Esophagus squamous epithelium (tissue), 4 donors: ENCODE results near the gene MIEN1.

Experiments
- CTCF ChIP-seq, 6 experiments: fragments of 450-650 bp in 4 of 6; fragments of 200-600 bp in 2 of 6; sonication (generic) in 2 of 6; IDR thresholded peaks; one replicate each; pipeline ENCODE4 v1.5.1; 2016 to 2019; ENCODE audit warnings: antibody characterized with exemption in 6 of 6, mild to moderate bottlenecking in 4 of 6, moderate library complexity in 4 of 6
- POLR2A ChIP-seq, 4 donors: fragments of 450-650 bp; IDR thresholded peaks; one replicate each; pipeline ENCODE4 v1.6.1; 2017; ENCODE audit warnings: antibody characterized with exemption in 4 of 4, mild to moderate bottlenecking in 4 of 4, moderate library complexity in 3 of 4

- no peak for TF ChIP-seq CTCF (IDR thresholded peaks at IDR 0.05)
- no peak for TF ChIP-seq POLR2A (IDR thresholded peaks at IDR 0.05)
Observed at GRCh38 chr17:39688945-39689344, 41.4 kb downstream of the MIEN1 start.
